Cardiac muscle cell (in vitro differentiated cells and primary cell): ENCODE measurements around the gene GNPDA1. TPM values are rescaled to one million over a fixed set of nuclear protein-coding genes. Genes with fewer than 3 reads are reported as not detected.

Source experiments
- DNase-seq, 2 donors: peaks; one replicate each; pipeline versions ENCODE4 v3.0.0 to v3.0.0-alpha.2; 2010 to 2017; ENCODE audit warnings: low read depth in 1 of 2, low spot score in 1 of 2
- H3K27ac ChIP-seq: fragments of 200-600 bp; sonication (generic); 2 replicates; pipeline ENCODE4 v1.5.1; 2016
- H3K27me3 ChIP-seq: fragments of 200-600 bp; sonication (generic); 2 replicates; pipeline ENCODE4 v1.6.0; 2016; ENCODE audit warnings: control low read depth
- H3K36me3 ChIP-seq: fragments of 200-600 bp; sonication (generic); 2 replicates; pipeline ENCODE4 v1.5.1; 2016; ENCODE audit warnings: control low read depth
- H3K4me1 ChIP-seq: fragments of 200-600 bp; sonication (generic); 2 replicates; pipeline ENCODE4 v1.8.1; 2017; ENCODE audit warnings: low read depth, mild to moderate bottlenecking, mixed run types
- H3K4me3 ChIP-seq: fragments of 200-600 bp; sonication (generic); 2 replicates; pipeline ENCODE4 v1.5.1; 2016; ENCODE audit warnings: mild to moderate bottlenecking
- H3K9me3 ChIP-seq: fragments of 200-600 bp; sonication (generic); 2 replicates; pipeline ENCODE4 v1.5.1; 2017; ENCODE audit warnings: low read depth, mild to moderate bottlenecking, control low read depth
- CTCF ChIP-seq: IDR thresholded peaks from 2 replicates; pipeline ENCODE4 v1.5.1; 2012; ENCODE audit warnings: low read depth, mild to moderate bottlenecking, low read length
- polyA plus RNA-seq: library from polyadenylated mRNA; unstranded; fragments of >200 nt; fragmentation: Nextera tagmentation; extraction: Ambion mirVana; gene quantifications from 2 replicates; pipeline ENCODE4 v1.2.1, GENCODE V29; 2016
- total RNA-seq: library from RNA; depleted of rRNA; stranded (reverse); fragments of >200 nt; gene quantifications from 2 replicates; pipeline ENCODE4 v1.2.3, GENCODE V29; 2016

GNPDA1 gene
- total and polyA plus RNA-seq, 2 experiments from 2014 or later: 25.8 to 47.6 TPM

GRCh38 chr5:141997358-141997960 lies 15.4 kb downstream of the GNPDA1 start:
- peaks cover 6% of the 10 kb centered on the region for H3K4me1 ChIP-seq
- no peaks in the 10 kb centered on the region for H3K9me3 ChIP-seq
- DNase-seq: no peak
- no peak for TF ChIP-seq CTCF
- peaks cover 17% of the 10 kb centered on the region for H3K36me3 ChIP-seq
- H3K27ac ChIP-seq: no peak overlapping the region
- H3K4me3 ChIP-seq: no peak overlapping the region
- no peaks in the 10 kb centered on the region for H3K27me3 ChIP-seq

- Histone ChIP-seq H3K27me3 (no peaks in the 10 kb centered on the region), H3K27ac (no peak overlapping the region), H3K4me1 (peaks cover 6% of the 10 kb centered on the region), H3K4me3 (no peak overlapping the region), H3K9me3 (no peaks in the 10 kb centered on the region), H3K36me3 (peaks cover 5% of the 10 kb centered on the region)
- DNase-seq: no peak
- TF ChIP-seq CTCF: no peak
Measured at GRCh38 chr5:141995656-141996055, 17.2 kb downstream of the GNPDA1 start.

GRCh38 chr5:141994511-141995136 lies 18.2 kb downstream of the GNPDA1 start:
- H3K27ac ChIP-seq: no peak overlapping the region
- H3K9me3 ChIP-seq: no peaks in the 10 kb centered on the region
- no peak for DNase-seq
- peaks cover 10% of the 10 kb centered on the region for H3K36me3 ChIP-seq
- H3K4me3 ChIP-seq: no peak overlapping the region
- no peaks in the 10 kb centered on the region for H3K27me3 ChIP-seq
- TF ChIP-seq CTCF: no peak
- peaks cover 6% of the 10 kb centered on the region for H3K4me1 ChIP-seq

- Histone ChIP-seq H3K27me3 (no peaks in the 10 kb centered on the region), H3K4me3 (no peak overlapping the region), H3K27ac (no peak overlapping the region), H3K36me3 (peaks cover 23% of the 10 kb centered on the region), H3K9me3 (no peaks in the 10 kb centered on the region), H3K4me1 (peaks cover 6% of the 10 kb centered on the region)
- peak; percentile 73 for TF ChIP-seq CTCF
- DNase-seq: peak; percentile 75 to 82
Measured at GRCh38 chr5:141992349-141992963, 20.4 kb downstream of the GNPDA1 start.

GRCh38 chr5:141989720-141990119 lies 23.1 kb downstream of the GNPDA1 start:
- H3K4me1 ChIP-seq: peaks cover 4% of the 10 kb centered on the region
- H3K9me3 ChIP-seq: no peaks in the 10 kb centered on the region
- no peak overlapping the region for H3K27ac ChIP-seq
- no peak for TF ChIP-seq CTCF
- H3K4me3 ChIP-seq: no peak overlapping the region
- H3K36me3 ChIP-seq: peaks cover 43% of the 10 kb centered on the region
- H3K27me3 ChIP-seq: no peaks in the 10 kb centered on the region
- no peak for DNase-seq
